Mucosa of descending colon (tissue), 3 donors: Measurements from ENCODE around the gene KRTAP4-4. TPM values are rescaled to one million over a fixed set of nuclear protein-coding genes. Genes with fewer than 3 reads are reported as not detected.

Experiments
- ATAC-seq: fragments of 200-7000 bp; cut with Tn5 transposase; one replicate; pipeline ENCODE4 v1.9.1; 2020; ENCODE audit warnings: mild to moderate bottlenecking, moderate library complexity
- DNase-seq, 3 donors: peaks; one replicate each; pipeline ENCODE4 v3.0.0-alpha.2; 2020
- H3K36me3 ChIP-seq: fragments of 200-600 bp; one replicate; pipeline ENCODE4 v1.8.0; 2021; ENCODE audit warnings: low read depth, mild to moderate bottlenecking
- H3K4me1 ChIP-seq: fragments of 200-600 bp; one replicate; pipeline ENCODE4 v1.8.0; 2021; ENCODE audit warnings: low read depth, mild to moderate bottlenecking
- H3K4me3 ChIP-seq: fragments of 200-600 bp; one replicate; pipeline ENCODE4 v1.8.0; 2021; ENCODE audit warnings: mild to moderate bottlenecking
- H3K9me3 ChIP-seq: fragments of 200-600 bp; one replicate; pipeline ENCODE4 v1.8.0; 2021; ENCODE audit warnings: mild to moderate bottlenecking
- CTCF ChIP-seq: fragments of 200-600 bp; IDR thresholded peaks from one replicate; pipeline ENCODE4 v1.8.0; 2022; ENCODE audit warnings: antibody characterized with exemption, mild to moderate bottlenecking
- intact Hi-C, 2 donors: fragments of 100-400 bp; cut with DNase I in 1 of 2; cut with micrococcal nuclease in 1 of 2; formaldehyde crosslinking; loops; one replicate each; pipeline versions ENCODE4 v1.11.0 to v1.11.1; 2022; cut with DNase I, micrococcal nuclease
- total RNA-seq, 3 donors: library from RNA; stranded (reverse); fragmentation: NEBNext Ultra II Directional in 2 of 3; extraction: Animal tissue kit (Norgen Biotek cat#: 25700) in 2 of 3; gene quantifications; one replicate each; pipeline versions ENCODE4 v1.2.1 to v1.2.4, GENCODE V29; 2021 to 2023
- donor health status: DM: no; HTN: no; CAD: no; lungs with moderate emphysema.
- donor health status: DM: no; HTN: no; CAD: no.
- donor health status: DM: no; HTN: yes; CAD: no.

KRTAP4-4 gene
- total RNA-seq, 3 donors from 2014 or later: not detected

- intact Hi-C loops: no loop called here
- no peak overlapping the region for H3K4me3 ChIP-seq
- H3K4me1 ChIP-seq: no peaks in the 10 kb centered on the region
- no peak for DNase-seq
- H3K9me3 ChIP-seq: no peaks in the 10 kb centered on the region
- TF ChIP-seq CTCF: no peak
- ATAC-seq: no peak
- H3K36me3 ChIP-seq: no peaks in the 10 kb centered on the region
Measured at GRCh38 chr17:41185001-41185400, 24.5 kb upstream of the KRTAP4-4 start.

GRCh38 chr17:41184480-41184961 is 24.0 kb upstream of the KRTAP4-4 start, which contains the start of gene KRTAP4-1:
TSS of gene KRTAP4-1 (minus strand) at chr17:41184911. CDS start at chr17:41184854, 57 bp downstream.
- intact Hi-C loops: no loop called here
- ATAC-seq (no peak), DNase-seq (no peak)
- Histone ChIP-seq H3K4me1 (no peaks in the 10 kb centered on the region), H3K4me3 (no peak within 1 kb of the TSS), H3K9me3 (no peaks in the 10 kb centered on the region), H3K36me3 (no peaks in the 10 kb centered on the region)
- no peak for TF ChIP-seq CTCF

- no peaks in the 10 kb centered on the region for H3K4me1 ChIP-seq
- ATAC-seq: no peak
- no peaks in the 10 kb centered on the region for H3K9me3 ChIP-seq
- DNase-seq: no peak
- no peak for TF ChIP-seq CTCF
- intact Hi-C loops: no loop called here
- H3K4me3 ChIP-seq: no peak overlapping the region
- H3K36me3 ChIP-seq: no peaks in the 10 kb centered on the region
Measured at GRCh38 chr17:41178843-41179616, 18.5 kb upstream of the KRTAP4-4 start.

GRCh38 chr17:41178341-41178740 is 17.8 kb upstream of the KRTAP4-4 start:
- Histone ChIP-seq H3K36me3 (no peaks in the 10 kb centered on the region), H3K4me3 (no peak overlapping the region), H3K4me1 (no peaks in the 10 kb centered on the region), H3K9me3 (no peaks in the 10 kb centered on the region)
- no peak for TF ChIP-seq CTCF
- ATAC-seq (peak; percentile 11), DNase-seq (no peak)
- intact Hi-C loops: no loop called here

- H3K36me3 ChIP-seq: no peaks in the 10 kb centered on the region
- intact Hi-C loops: no loop called here
- no peak within 1 kb of the TSS for H3K4me3 ChIP-seq
- no peak for DNase-seq
- no peak for TF ChIP-seq CTCF
- no peaks in the 10 kb centered on the region for H3K9me3 ChIP-seq
- H3K4me1 ChIP-seq: no peaks in the 10 kb centered on the region
- no peak for ATAC-seq
Measured at GRCh38 chr17:41177727-41178271, 17.3 kb upstream of the KRTAP4-4 start, which contains the start of gene KRTAP4-2. TSS of gene KRTAP4-2 (minus strand) at chr17:41178221. CDS start at chr17:41178164, 57 bp downstream.
